C4-2B (cell line): ENCODE results near the gene NTNG1.

ENCODE experiments used
- ZFX ChIP-seq: fragments of 450-650 bp; IDR thresholded peaks from 2 replicates; pipeline ENCODE4 v1.6.1; 2017
- TF ChIP-seq, protein P1 (sequence below): fragments of 450-650 bp; conservative IDR thresholded peaks from 2 replicates; pipeline ENCODE4 v1.5.1; 2017; ENCODE audit warnings: mild to moderate bottlenecking

DNA sequence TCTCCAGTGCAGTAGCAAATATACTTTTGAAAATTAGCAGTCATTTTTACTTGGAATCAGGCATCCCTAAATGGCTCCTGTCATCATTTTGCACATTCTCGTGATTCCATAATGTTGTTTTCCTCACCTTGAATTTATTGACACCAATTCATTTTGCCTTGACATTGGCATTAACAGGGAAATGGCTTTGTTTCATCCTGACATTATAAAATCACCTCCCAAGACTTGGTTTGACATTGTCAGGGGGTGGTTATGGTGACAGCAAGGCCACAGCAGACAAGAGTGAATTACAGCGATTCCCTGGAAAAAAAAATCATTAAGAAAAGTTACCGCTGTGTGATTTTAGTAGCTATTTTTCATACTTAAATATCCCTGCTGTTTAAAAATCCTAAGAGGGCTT, 327.0 kb downstream of the NTNG1 start:
- TF ChIP-seq, protein P1, sequence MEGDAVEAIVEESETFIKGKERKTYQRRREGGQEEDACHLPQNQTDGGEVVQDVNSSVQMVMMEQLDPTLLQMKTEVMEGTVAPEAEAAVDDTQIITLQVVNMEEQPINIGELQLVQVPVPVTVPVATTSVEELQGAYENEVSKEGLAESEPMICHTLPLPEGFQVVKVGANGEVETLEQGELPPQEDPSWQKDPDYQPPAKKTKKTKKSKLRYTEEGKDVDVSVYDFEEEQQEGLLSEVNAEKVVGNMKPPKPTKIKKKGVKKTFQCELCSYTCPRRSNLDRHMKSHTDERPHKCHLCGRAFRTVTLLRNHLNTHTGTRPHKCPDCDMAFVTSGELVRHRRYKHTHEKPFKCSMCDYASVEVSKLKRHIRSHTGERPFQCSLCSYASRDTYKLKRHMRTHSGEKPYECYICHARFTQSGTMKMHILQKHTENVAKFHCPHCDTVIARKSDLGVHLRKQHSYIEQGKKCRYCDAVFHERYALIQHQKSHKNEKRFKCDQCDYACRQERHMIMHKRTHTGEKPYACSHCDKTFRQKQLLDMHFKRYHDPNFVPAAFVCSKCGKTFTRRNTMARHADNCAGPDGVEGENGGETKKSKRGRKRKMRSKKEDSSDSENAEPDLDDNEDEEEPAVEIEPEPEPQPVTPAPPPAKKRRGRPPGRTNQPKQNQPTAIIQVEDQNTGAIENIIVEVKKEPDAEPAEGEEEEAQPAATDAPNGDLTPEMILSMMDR: no peak
- TF ChIP-seq ZFX: no peak
